Activated CD4-positive, alpha-beta T cell treated with anti-CD3 and anti-CD28 coated beads for 24 hours (primary cell): Measurements from ENCODE around the gene LRRC4C.
"Not testable (repeated sequence)": the region's sequence is repeated elsewhere in the genome, so short reads cannot be mapped to it uniquely, and the experiment has no call there.

Experiments
- DNase-seq, 2 donors: peaks; one replicate each; pipeline ENCODE4 v3.0.0-alpha.2; 2020; ENCODE audit warnings: low read depth in 2 of 2

LRRC4C gene

DNA sequence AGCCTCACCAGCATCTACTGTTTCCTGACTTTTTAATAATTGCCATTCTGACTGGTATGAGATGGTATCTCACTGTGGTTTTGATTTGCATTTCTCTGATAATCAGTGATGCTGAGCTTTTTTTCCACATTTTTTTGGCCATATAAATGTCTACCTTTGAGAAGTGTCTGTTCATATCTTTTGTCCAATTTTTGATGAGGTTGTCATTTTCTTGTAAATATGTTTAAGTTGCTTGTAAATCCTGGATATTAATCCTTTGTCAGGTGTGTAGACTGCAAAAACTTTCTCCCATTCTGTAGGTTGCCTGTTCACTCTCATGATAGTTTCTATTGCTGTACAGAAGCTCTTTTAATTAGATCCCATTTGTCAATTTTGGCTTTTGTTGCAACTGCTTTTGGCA lies 439.8 kb downstream of the LRRC4C start:
- DNase-seq = not testable (repeated sequence)

DNA sequence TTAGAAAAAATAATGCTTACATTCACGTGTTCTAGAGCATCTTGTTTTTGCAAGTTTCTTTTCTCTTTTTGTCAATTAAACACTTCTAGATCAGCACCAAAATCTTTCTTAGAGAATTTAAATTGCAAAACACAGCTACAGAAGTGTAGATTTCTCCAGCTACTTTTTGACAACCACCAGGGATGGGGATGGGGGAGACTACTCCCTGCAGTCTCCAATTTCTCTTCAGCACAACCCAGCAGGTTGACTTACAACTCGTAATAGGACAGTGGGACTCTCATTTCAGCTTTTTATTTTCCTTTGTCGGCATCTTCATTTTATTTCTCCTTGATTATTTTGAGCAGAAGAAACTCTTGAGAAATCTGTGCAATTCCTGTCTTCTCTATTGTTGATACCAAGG lies 441.2 kb downstream of the LRRC4C start:
- DNase-seq = no peak

DNA sequence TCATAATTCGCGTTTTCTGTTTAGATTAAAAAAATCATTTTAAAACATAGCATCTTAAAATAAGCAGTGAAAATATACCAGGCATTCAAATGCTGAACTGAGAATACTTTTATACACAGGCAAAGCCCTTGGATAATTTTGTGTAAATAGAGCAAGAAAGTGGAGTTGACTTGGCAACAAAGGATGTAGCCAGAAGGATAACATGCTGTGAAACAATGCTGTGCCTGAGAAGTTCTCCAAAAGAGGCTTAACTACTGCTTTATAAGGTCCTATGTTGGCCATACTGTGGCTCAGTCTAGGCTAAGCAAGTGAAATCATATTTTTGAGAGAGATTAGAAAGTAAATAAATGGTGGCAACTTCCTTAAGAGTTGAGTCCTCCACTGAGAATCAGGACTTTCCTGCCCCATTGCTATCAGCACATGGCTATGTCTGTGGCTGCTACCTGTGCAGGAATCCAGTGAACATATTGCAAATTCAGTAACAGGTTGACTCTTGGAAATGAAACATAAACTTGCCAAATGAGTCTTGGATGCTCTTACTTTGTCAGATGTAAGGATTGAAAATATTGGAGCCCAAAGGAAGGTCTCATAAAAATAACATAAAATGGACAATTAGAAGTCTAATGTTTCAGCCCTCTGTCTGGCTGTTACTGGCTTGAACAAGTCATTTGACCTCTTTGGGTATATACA lies 448.9 kb downstream of the LRRC4C start:
- DNase-seq = no peak

DNA sequence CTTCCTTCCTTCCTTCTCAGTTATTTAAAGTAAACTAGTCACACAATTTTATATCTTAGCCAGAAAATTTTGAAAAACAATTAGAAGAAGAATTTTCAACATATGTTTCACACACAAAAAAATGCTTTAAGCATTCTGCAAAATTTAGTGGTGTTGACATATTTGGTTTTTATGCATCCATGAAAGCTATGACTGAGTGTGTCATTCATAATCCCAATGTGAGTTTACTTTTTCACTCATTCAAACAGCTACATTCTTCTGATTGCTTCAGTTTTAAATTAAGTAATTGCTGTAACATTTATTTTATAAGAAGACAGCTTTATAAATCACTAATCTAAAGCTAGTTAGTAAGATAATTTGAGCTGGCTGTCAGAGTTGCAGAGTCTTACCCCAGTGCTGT lies 453.5 kb downstream of the LRRC4C start:
- no peak for DNase-seq

- no peak for DNase-seq
Measured at GRCh38 chr11:41003339-41004282, 455.8 kb downstream of the LRRC4C start.

GRCh38 chr11:40998920-40999319 lies 460.5 kb downstream of the LRRC4C start:
- DNase-seq = no peak

DNA sequence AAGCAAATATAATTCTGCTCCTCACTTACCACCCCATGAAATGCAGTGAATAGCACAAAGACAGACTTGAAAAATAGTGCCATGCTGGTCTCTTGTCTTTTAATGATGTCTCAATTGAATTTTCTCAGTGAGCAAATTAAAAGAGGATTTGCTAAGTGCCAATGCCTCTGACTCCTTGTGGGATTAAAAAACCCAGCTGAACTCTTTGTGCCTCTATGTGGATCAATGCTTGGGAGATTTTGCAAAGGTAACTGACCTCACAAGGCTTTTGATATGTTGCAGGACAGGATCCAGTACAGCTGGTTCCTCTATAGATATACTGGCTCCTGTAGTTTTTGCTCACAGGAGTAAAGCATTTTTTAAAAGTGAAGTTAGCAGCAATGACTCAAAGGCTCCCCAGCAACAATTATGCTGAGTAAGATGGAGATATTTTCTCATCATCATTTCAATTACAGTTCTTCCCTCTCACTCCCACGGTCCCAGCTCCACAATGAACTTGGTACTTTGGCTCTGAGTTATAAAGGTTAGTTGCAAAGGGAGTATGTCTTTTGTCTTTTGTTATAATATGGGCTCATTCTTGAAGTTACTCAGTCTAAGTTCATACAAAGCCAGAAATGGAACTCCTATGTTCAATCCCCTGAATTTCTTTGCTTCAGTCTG lies 471.5 kb downstream of the LRRC4C start:
- no peak for DNase-seq

DNA sequence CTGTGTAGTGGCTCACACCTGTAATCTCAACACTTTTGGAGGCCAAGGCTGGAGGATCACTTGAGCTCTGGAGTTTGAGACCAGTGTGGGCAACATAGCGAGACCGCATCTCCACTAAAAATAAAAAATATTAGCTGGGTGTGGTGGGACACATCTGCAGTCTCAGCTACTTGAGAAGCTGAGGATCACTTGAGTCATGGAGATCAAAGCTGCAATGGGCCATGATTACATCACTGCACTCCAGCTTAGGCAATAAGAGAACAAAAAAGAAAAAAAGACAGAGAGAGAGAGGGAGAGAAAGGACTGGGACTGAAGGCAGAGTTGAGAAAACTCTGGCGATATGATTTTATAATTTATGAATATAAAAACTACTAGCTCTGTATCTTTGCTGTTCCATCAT lies 473.1 kb downstream of the LRRC4C start:
- DNase-seq = no peak

DNA sequence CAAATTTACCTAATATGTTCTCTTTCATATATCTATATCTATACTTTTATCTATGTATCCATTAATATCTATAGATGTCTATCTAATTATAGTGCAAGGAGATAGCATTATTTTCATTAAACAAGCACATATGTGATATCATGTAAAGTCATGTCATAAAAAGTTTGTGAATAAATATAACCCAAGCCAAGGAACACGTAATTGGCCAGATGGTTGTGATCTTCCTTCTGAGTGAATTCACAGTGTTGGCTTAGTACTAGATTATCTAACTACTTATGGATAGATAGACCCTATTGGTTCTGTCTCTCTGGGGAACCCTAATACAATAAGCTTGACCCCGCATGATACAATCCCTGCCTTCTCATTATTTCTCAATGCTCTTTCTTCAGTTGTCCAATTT lies 484.4 kb downstream of the LRRC4C start:
- no peak for DNase-seq

- no peak for DNase-seq
Measured at GRCh38 chr11:40974186-40974795, 485.2 kb downstream of the LRRC4C start.

DNA sequence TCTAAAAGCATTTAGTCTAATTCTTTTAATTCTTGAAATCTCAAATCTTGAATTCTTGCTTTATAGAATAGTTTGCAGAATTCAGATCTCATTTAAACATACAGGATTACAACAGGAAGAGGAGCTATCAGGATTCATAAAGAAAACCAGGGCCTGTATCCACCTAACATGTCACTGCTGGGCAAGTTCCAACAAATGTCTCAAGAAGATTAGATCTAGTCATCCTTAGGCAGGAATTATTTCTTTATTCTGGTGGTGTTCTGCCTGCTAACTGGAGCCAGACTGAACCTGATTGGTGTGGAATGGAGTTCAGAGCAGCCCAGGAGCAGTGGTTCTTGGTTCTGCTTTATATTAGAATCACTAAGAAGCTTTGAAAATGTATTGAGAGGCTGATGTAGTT lies 500.7 kb downstream of the LRRC4C start:
- DNase-seq = no peak

GRCh38 chr11:40952479-40952878 lies 507.0 kb downstream of the LRRC4C start:
- no peak for DNase-seq

- DNase-seq = no peak
Measured at GRCh38 chr11:40938002-40938401, 521.5 kb downstream of the LRRC4C start.

GRCh38 chr11:40924915-40925314 lies 534.5 kb downstream of the LRRC4C start:
- no peak for DNase-seq

GRCh38 chr11:40921246-40921645 lies 538.2 kb downstream of the LRRC4C start:
- no peak for DNase-seq

- not testable (repeated sequence) for DNase-seq
Measured at GRCh38 chr11:40910774-40911173, 548.7 kb downstream of the LRRC4C start.

DNA sequence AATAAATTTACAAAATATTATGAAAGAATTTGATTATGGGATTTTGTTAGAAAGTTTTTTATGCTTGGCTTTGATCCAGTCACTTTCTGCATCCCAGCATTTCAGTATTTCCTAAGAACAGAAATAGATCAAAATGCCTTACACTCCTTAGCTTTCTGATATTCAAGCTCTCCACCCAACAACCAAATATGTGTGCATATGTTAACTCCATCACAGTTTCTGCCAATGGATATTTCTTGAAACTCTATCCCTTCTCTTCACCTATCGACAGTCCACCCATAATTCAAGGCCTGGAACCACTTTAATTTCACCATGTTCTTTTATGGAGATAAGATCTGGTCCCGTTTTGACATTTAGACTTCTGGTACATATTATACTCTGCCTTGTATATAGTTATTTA lies 565.0 kb downstream of the LRRC4C start:
- DNase-seq = no peak

DNA sequence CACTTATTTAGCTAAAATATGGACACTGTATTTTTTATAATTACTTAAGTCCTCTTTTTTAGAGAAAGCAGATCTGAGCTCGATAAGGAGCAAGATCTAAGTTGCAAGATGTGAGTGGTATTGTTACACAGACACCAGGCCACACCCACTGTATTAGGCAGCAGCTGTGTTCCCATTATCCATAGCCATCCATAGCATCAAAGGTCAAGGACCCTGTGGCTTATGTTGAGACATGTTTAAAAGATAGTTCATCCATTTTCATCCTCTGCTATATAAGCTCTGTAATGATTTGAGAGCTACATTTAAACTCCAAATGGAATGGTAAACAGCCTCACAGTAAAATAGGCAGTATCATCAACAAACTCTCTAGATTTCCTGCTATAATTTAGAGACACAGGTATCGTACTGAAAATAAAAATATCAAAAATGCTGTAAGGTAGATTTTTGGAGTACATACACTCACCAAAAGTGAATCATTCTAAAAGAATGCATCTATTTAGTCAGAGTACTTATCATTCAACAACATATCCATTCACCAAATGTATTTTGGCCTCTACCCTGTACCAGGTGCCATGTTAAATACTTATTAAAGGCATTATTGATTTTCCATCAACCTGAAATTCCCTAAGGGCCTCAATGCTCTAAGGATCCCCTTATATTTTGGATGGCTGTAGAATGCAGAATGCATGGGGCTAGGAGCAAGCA lies 574.0 kb downstream of the LRRC4C start:
- no peak for DNase-seq

DNA sequence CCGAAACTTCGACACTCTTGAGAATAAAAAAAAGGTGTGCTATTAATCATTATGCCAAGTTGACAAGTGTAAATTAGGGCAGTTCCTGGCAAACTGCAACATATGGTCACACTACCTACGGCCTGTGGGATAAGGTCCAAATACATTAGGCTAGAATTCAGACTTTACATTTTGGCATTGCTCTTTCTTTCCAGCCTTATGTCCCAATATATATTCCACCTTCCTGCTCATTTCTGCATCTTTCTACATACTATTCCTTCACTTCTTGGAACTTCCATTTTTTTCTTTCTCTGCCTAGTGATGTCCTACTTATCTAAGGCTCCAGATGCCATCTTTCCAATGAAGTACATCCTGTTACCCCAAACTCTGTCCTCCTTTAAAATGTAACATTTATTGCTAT lies 577.2 kb downstream of the LRRC4C start:
- no peak for DNase-seq

DNA sequence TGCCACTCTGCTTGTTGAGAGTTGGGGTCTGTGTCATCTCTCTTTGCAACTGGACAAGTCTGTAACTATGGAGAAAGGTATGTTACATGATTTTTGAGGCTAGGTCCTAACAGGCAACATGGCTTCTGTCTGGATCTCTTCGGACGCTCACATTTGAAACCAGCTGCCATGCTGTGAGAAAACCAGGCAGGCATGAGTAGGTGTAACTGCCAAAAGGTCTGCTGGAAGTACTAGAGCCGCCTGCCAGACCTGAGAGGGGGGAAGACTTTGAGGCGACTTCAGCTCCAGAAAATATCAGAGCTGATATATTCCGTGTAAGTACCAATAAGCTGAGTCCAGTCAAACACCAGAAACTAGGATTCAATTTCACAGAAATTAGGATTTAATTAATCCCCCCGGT lies 579.5 kb downstream of the LRRC4C start:
- no peak for DNase-seq

DNA sequence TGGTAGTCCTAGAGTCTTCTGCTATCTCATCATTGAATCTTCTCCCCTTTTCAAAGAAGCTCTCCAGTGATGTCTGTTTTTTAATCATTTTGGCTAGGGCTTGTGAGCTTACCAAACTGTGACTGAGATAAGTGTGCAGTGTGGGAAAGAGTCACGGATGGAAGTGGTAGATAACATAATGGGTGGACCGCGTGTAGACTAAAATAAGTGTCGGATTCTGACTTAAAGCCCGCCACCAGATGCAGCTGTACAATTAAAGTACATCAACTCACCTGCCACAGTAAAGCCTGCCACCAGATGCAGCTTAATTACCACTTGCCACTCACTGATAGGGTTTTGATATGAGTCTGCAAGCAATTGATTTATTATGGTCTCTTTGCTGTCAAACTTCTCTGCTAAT lies 581.5 kb downstream of the LRRC4C start:
- no peak for DNase-seq

DNA sequence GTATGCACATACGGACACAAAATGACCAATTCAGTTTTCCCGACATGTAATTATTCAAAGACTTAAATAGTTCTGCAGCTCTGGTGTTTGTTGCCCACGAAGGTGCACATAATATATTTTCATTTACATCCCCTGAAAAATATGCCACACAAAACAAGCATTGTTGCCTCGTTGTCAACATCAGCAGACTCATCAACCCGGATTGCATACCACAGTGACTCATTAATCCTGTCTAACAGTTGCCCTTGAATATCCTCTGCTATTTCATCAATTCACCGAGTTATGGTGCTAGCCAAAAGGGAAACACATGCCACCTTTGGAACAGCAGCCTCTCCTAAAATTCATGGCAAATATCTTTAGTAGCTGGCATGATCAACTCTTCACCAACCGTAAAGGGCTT lies 582.2 kb downstream of the LRRC4C start:
- DNase-seq = no peak
